ENCODE results near the gene INPP5B.

DNA sequence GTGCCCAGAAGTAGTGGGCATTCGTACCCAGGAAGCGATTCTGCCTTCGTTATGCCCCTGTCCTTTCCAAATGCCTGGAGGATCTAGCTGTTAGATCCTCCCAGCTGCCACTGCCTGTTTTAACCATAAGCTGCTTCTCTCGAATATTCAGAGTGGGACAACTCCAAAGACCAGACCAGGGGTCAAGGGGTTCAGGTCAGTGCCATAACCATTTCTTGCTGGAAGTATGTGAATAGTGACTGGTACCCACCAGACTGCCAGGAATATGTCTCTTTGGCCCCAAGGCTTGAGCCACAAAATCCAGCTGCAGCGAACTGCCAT is 86.5 kb downstream of the INPP5B start:
- TF ChIP-seq EZH2phosphoT487 (IDR thresholded peaks at IDR 0.05; ENCODE audit: low read length) (no peak), EZH2 (optimal IDR thresholded peaks at IDR 0.05; ENCODE audit: low read depth, low read length) (no peak)
- TF ChIP-seq, protein P1, sequence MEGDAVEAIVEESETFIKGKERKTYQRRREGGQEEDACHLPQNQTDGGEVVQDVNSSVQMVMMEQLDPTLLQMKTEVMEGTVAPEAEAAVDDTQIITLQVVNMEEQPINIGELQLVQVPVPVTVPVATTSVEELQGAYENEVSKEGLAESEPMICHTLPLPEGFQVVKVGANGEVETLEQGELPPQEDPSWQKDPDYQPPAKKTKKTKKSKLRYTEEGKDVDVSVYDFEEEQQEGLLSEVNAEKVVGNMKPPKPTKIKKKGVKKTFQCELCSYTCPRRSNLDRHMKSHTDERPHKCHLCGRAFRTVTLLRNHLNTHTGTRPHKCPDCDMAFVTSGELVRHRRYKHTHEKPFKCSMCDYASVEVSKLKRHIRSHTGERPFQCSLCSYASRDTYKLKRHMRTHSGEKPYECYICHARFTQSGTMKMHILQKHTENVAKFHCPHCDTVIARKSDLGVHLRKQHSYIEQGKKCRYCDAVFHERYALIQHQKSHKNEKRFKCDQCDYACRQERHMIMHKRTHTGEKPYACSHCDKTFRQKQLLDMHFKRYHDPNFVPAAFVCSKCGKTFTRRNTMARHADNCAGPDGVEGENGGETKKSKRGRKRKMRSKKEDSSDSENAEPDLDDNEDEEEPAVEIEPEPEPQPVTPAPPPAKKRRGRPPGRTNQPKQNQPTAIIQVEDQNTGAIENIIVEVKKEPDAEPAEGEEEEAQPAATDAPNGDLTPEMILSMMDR (IDR thresholded peaks at IDR 0.05; ENCODE audit: low read length): no peak; the same call in 1 of the 2 replicates

Data from MM.1S (cell line).